ENCODE data around the gene TAP1. TPM values are rescaled to one million over a fixed set of nuclear protein-coding genes. Genes with fewer than 3 reads are reported as not detected.

Gene TAP1
- total and polyA plus RNA-seq, 10 of the 15 experiments (the other 5 are each of a cell fraction or from before 2014, with no cell fraction given): 33.4 to 249 (median 169) TPM

DNA sequence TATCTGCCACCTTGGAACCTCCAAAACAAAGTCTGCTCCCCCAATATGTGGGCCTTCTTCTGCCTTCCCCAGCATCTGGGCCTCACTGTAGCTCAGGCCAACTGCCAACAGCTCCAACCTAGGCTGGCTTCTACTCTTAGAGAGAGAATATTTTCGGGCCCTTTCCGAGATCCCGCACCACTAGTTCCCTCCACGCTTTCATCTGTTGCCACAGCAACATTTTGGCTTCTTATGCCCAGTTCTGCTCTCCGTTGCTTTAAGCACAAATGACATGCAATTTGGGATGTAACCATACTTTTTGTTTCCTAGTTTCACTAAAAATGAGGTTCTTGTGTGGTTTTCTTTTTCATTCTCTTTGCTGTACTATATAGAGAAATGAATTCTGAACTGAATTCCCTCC is 34.1 kb upstream of the TAP1 start:
- no peak for DNase-seq (ENCODE audit: low read depth, low spot score)
- ChIA-PET SMC1A (ENCODE audit: uncharacterized antibody, unreplicated experiment) (interaction anchor here (1.0 to 13.8 kb wide), 4 partner anchors 60 to 96 kb away, joined by 3 to 184 read pairs (median 7); partner anchors contain the start of gene HLA-DMA), POLR2A (interaction anchor here (1.2 kb wide), 1 partner anchor 66 kb away, joined by 3 read pairs; the partner anchor contains the start of gene HLA-DMA), CTCF (interaction anchor here (1.3 to 12.7 kb wide), 4 partner anchors 61 to 99 kb away, joined by 4 to 260 read pairs (median 4); partner anchors contain the start of gene HLA-DMA), RAD21 (ENCODE audit: unreplicated experiment) (interaction anchor here (6.5 kb wide), 1 partner anchor 100 kb away, joined by 104 read pairs; no protein-coding TSS in a partner anchor)
- Histone ChIP-seq H3K27ac (ENCODE audit: control insufficient read depth, insufficient read depth) (no peak overlapping the region), H3K27me3 (replicated peaks in 1 of 2; ENCODE audit: control insufficient read depth in 2 of 2, insufficient read depth in 2 of 2, low read length in 1 of 2) (no peaks in the 10 kb centered on the region; a peak in 1 of 4 replicates), H3K4me1 (ENCODE audit: control insufficient read depth, insufficient read depth, low read length) (no peaks in the 10 kb centered on the region), H3K36me3 (ENCODE audit: control insufficient read depth in 2 of 2, insufficient read depth in 2 of 2, low read length in 1 of 2) (no peaks in the 10 kb centered on the region), H3K4me2 (ENCODE audit: control insufficient read depth, insufficient read depth) (no peak overlapping the region), H3K79me2 (ENCODE audit: control insufficient read depth, insufficient read depth, low read length) (no peaks in the 10 kb centered on the region), H2AFZ (ENCODE audit: control insufficient read depth, low read depth, low read length) (no peak overlapping the region), H4K20me1 (ENCODE audit: control insufficient read depth, insufficient read depth) (no peaks in the 10 kb centered on the region), H3K9ac (ENCODE audit: control insufficient read depth, insufficient read depth, low read length) (no peak overlapping the region), H3K9me3 (replicated peaks; ENCODE audit: control insufficient read depth, insufficient read depth, low read length) (no peaks in the 10 kb centered on the region), H3K4me3 (no peak overlapping the region)
- no peak for ATAC-seq
- no TSS peak for BruUV-seq (replicated peaks)
- WGBS (ENCODE audit: insufficient coverage, insufficient replicate concordance, low lambda C conversion rate, missing lambda C conversion rate): 90% methylated on average over 5 of the region's 5 CpGs
- intact Hi-C loops (cut with micrococcal nuclease; ENCODE audit: unreplicated experiment): loop anchor here (10.0 kb wide), 1 partner anchor 197 kb away; no protein-coding TSS in a partner anchor
- in situ Hi-C loops (cut with MboI): loop anchor here (5.0 kb wide), 1 partner anchor 100 kb away; no protein-coding TSS in a partner anchor
- FAIRE-seq: no peak
- TF ChIP-seq CBX5 (IDR thresholded peaks at IDR 0.05; ENCODE audit: low read depth) (no peak), POU2F2 (IDR thresholded peaks at IDR 0.05; ENCODE audit: borderline replicate concordance, low read depth, low read length) (no peak), BMI1 (IDR thresholded peaks at IDR 0.05; ENCODE audit: borderline replicate concordance) (no peak), NR2C2 (IDR thresholded peaks at IDR 0.05; ENCODE audit: borderline replicate concordance, control insufficient read depth, insufficient read length, low read depth) (no peak), SP1 (IDR thresholded peaks at IDR 0.05; ENCODE audit: low read depth, low read length) (no peak), MEF2B (IDR thresholded peaks at IDR 0.05; ENCODE audit: partially characterized antibody, poor library complexity, severe bottlenecking) (no peak), GABPA (IDR thresholded peaks at IDR 0.05; ENCODE audit: low read depth) (no peak), ZNF384 (IDR thresholded peaks at IDR 0.05; ENCODE audit: borderline replicate concordance, low read depth, low read length) (no peak), SMC3 (IDR thresholded peaks at IDR 0.05; ENCODE audit: borderline replicate concordance, low read length) (no peak), NFYA (IDR thresholded peaks at IDR 0.05; ENCODE audit: borderline replicate concordance, low read depth, low read length) (no peak)
- TF ChIP-seq, protein P1, sequence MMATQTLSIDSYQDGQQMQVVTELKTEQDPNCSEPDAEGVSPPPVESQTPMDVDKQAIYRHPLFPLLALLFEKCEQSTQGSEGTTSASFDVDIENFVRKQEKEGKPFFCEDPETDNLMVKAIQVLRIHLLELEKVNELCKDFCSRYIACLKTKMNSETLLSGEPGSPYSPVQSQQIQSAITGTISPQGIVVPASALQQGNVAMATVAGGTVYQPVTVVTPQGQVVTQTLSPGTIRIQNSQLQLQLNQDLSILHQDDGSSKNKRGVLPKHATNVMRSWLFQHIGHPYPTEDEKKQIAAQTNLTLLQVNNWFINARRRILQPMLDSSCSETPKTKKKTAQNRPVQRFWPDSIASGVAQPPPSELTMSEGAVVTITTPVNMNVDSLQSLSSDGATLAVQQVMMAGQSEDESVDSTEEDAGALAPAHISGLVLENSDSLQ (IDR thresholded peaks at IDR 0.05): no peak
- TF ChIP-seq, protein P2, sequence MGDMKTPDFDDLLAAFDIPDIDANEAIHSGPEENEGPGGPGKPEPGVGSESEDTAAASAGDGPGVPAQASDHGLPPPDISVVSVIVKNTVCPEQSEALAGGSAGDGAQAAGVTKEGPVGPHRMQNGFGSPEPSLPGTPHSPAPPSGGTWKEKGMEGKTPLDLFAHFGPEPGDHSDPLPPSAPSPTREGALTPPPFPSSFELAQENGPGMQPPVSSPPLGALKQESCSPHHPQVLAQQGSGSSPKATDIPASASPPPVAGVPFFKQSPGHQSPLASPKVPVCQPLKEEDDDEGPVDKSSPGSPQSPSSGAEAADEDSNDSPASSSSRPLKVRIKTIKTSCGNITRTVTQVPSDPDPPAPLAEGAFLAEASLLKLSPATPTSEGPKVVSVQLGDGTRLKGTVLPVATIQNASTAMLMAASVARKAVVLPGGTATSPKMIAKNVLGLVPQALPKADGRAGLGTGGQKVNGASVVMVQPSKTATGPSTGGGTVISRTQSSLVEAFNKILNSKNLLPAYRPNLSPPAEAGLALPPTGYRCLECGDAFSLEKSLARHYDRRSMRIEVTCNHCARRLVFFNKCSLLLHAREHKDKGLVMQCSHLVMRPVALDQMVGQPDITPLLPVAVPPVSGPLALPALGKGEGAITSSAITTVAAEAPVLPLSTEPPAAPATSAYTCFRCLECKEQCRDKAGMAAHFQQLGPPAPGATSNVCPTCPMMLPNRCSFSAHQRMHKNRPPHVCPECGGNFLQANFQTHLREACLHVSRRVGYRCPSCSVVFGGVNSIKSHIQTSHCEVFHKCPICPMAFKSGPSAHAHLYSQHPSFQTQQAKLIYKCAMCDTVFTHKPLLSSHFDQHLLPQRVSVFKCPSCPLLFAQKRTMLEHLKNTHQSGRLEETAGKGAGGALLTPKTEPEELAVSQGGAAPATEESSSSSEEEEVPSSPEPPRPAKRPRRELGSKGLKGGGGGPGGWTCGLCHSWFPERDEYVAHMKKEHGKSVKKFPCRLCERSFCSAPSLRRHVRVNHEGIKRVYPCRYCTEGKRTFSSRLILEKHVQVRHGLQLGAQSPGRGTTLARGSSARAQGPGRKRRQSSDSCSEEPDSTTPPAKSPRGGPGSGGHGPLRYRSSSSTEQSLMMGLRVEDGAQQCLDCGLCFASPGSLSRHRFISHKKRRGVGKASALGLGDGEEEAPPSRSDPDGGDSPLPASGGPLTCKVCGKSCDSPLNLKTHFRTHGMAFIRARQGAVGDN (IDR thresholded peaks at IDR 0.05): no peak
- TF ChIP-seq, protein P3, sequence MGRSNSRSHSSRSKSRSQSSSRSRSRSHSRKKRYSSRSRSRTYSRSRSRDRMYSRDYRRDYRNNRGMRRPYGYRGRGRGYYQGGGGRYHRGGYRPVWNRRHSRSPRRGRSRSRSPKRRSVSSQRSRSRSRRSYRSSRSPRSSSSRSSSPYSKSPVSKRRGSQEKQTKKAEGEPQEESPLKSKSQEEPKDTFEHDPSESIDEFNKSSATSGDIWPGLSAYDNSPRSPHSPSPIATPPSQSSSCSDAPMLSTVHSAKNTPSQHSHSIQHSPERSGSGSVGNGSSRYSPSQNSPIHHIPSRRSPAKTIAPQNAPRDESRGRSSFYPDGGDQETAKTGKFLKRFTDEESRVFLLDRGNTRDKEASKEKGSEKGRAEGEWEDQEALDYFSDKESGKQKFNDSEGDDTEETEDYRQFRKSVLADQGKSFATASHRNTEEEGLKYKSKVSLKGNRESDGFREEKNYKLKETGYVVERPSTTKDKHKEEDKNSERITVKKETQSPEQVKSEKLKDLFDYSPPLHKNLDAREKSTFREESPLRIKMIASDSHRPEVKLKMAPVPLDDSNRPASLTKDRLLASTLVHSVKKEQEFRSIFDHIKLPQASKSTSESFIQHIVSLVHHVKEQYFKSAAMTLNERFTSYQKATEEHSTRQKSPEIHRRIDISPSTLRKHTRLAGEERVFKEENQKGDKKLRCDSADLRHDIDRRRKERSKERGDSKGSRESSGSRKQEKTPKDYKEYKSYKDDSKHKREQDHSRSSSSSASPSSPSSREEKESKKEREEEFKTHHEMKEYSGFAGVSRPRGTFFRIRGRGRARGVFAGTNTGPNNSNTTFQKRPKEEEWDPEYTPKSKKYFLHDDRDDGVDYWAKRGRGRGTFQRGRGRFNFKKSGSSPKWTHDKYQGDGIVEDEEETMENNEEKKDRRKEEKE (IDR thresholded peaks at IDR 0.05): no peak
